Activated gamma-delta T cell treated with anti-CD3 and anti-CD28 coated beads, Interleukin-2, amount 50 U/mL, for 16 hours (primary cell): ENCODE measurements around the gene GFRA1.

Experiments
- DNase-seq: peaks from one replicate; pipeline ENCODE4 v3.0.0-alpha.2; 2020; ENCODE audit warnings: low read depth

Gene GFRA1

GRCh38 chr10:116101616-116102315 lies 171.2 kb downstream of the GFRA1 start:
- no peak for DNase-seq

GRCh38 chr10:116100984-116101383 lies 172.0 kb downstream of the GFRA1 start:
- DNase-seq, result no peak

- DNase-seq, result no peak
These were observed 174.0 kb downstream of the GFRA1 start for GRCh38 chr10:116099023-116099420.

GRCh38 chr10:116098411-116099022 lies 174.5 kb downstream of the GFRA1 start:
- DNase-seq, result no peak

GRCh38 chr10:116097239-116097784 lies 175.7 kb downstream of the GFRA1 start:
- no peak for DNase-seq

GRCh38 chr10:116096526-116096925 lies 176.5 kb downstream of the GFRA1 start:
- DNase-seq, result no peak

GRCh38 chr10:116094356-116094755 lies 178.7 kb downstream of the GFRA1 start:
- no peak for DNase-seq

- no peak for DNase-seq
These were observed 180.0 kb downstream of the GFRA1 start for GRCh38 chr10:116093031-116093430.

GRCh38 chr10:116088985-116089384 lies 184.0 kb downstream of the GFRA1 start:
- DNase-seq, result no peak

GRCh38 chr10:116085323-116085722 lies 187.7 kb downstream of the GFRA1 start:
- no peak for DNase-seq

- DNase-seq, result no peak
These were observed 188.8 kb downstream of the GFRA1 start for GRCh38 chr10:116084161-116084560.

- DNase-seq, result no peak
These were observed 189.7 kb downstream of the GFRA1 start for GRCh38 chr10:116083226-116083762.

GRCh38 chr10:116082762-116083161 lies 190.2 kb downstream of the GFRA1 start:
- no peak for DNase-seq

- DNase-seq, result no peak
These were observed 190.8 kb downstream of the GFRA1 start for GRCh38 chr10:116082206-116082605.

- no peak for DNase-seq
These were observed 192.5 kb downstream of the GFRA1 start for GRCh38 chr10:116080553-116080952.

GRCh38 chr10:116079355-116079754 lies 193.7 kb downstream of the GFRA1 start:
- DNase-seq, result no peak

- no peak for DNase-seq
These were observed 196.4 kb downstream of the GFRA1 start for GRCh38 chr10:116076621-116077020.

GRCh38 chr10:116073510-116073909 lies 199.5 kb downstream of the GFRA1 start:
- DNase-seq, result no peak

GRCh38 chr10:116073001-116073400 lies 200.0 kb downstream of the GFRA1 start:
- DNase-seq, result no peak

- no peak for DNase-seq
These were observed 201.4 kb downstream of the GFRA1 start for GRCh38 chr10:116071453-116072148.

GRCh38 chr10:116070743-116071320 lies 202.2 kb downstream of the GFRA1 start:
- no peak for DNase-seq

GRCh38 chr10:116069856-116070255 lies 203.2 kb downstream of the GFRA1 start:
- no peak for DNase-seq
